Stimulated activated CD8-positive, alpha-beta memory T cell treated with anti-CD3 and anti-CD28 coated beads, Interleukin-4, amount 100 ng/mL, for 4 hours (primary cell): ENCODE results near the gene SFSWAP.

ENCODE experiments used
- DNase-seq, 2 donors: peaks; one replicate each; pipeline ENCODE4 v3.0.0-alpha.2; 2020; ENCODE audit warnings: low read depth in 2 of 2, low spot score in 1 of 2

The SFSWAP gene

GRCh38 chr12:131785763-131786330, 75.0 kb downstream of the SFSWAP start:
- DNase-seq, result no peak

- no peak for DNase-seq
Observed at GRCh38 chr12:131786331-131786730, 75.4 kb downstream of the SFSWAP start.

- no peak for DNase-seq
Observed at GRCh38 chr12:131787143-131787660, 76.3 kb downstream of the SFSWAP start.

GRCh38 chr12:131788070-131788469, 77.2 kb downstream of the SFSWAP start:
- no peak for DNase-seq

GRCh38 chr12:131789638-131790037, 78.7 kb downstream of the SFSWAP start:
- DNase-seq, result no peak

- no peak for DNase-seq
Observed at GRCh38 chr12:131793243-131794022, 82.5 kb downstream of the SFSWAP start.

GRCh38 chr12:131794061-131794460, 83.2 kb downstream of the SFSWAP start:
- no peak for DNase-seq

GRCh38 chr12:131794573-131794972, 83.7 kb downstream of the SFSWAP start:
- no peak for DNase-seq

- DNase-seq, result no peak
Observed at GRCh38 chr12:131795064-131795463, 84.2 kb downstream of the SFSWAP start.

- DNase-seq, result no peak
Observed at GRCh38 chr12:131795690-131796410, 85.0 kb downstream of the SFSWAP start.

- no peak for DNase-seq
Observed at GRCh38 chr12:131796411-131796736, 85.5 kb downstream of the SFSWAP start.

GRCh38 chr12:131796754-131797587, 86.1 kb downstream of the SFSWAP start:
- DNase-seq, result no peak

GRCh38 chr12:131797588-131797934, 86.7 kb downstream of the SFSWAP start:
- DNase-seq, result no peak

- DNase-seq, result no peak
Observed at GRCh38 chr12:131799195-131799594, 88.3 kb downstream of the SFSWAP start.

- no peak for DNase-seq
Observed at GRCh38 chr12:131799828-131800593, 89.1 kb downstream of the SFSWAP start.

GRCh38 chr12:131800594-131801135, 89.8 kb downstream of the SFSWAP start:
- DNase-seq, result no peak

GRCh38 chr12:131801254-131801866, 90.5 kb downstream of the SFSWAP start:
- DNase-seq, result no peak

- DNase-seq, result no peak
Observed at GRCh38 chr12:131803961-131804521, 93.2 kb downstream of the SFSWAP start.

GRCh38 chr12:131805421-131805820, 94.5 kb downstream of the SFSWAP start:
- DNase-seq, result no peak

GRCh38 chr12:131806674-131807073, 95.8 kb downstream of the SFSWAP start:
- DNase-seq, result no peak
